B cell (primary cell): Measurements from ENCODE around the gene PLCB3.

ENCODE experiments used
- CTCF ChIP-seq: fragments of 200-600 bp; IDR thresholded peaks from one replicate; pipeline ENCODE4 v1.8.0; 2022; ENCODE audit warnings: antibody characterized with exemption, mild to moderate bottlenecking
- EZH2 ChIP-seq: IDR thresholded peaks from 2 replicates; pipeline ENCODE4 v1.6.1; 2012; ENCODE audit warnings: borderline replicate concordance, low read depth, mild to moderate bottlenecking, moderate library complexity, low read length; ENCODE audit not compliant: insufficient read depth, poor library complexity, severe bottlenecking

GRCh38 chr11:64241241-64241490 lies 10.2 kb upstream of the PLCB3 start:
- no peak for TF ChIP-seq CTCF
- TF ChIP-seq EZH2 = no peak
